ENCODE results near the gene RAB15. TPM values are rescaled to one million over a fixed set of nuclear protein-coding genes. Genes with fewer than 3 reads are reported as not detected.

Gene RAB15
- total RNA-seq (2022; extraction: Qiagen RNA extraction; ENCODE audit: low read depth), result 16.6 to 18.7 TPM (median 17.7 TPM) in 5 replicates

GRCh38 chr14:64971943-64972791 is at the start of gene RAB15:
TSS of gene RAB15 (minus strand) at chr14:64972336. CDS start at chr14:64972076, 260 bp downstream.

GRCh38 chr14:64986648-64987437 is 14.7 kb upstream of the RAB15 start, which contains the start of gene FNTB:
TSS of gene FNTB (plus strand) at chr14:64986895. CDS start at chr14:64986954, 59 bp downstream.

GRCh38 chr14:64942531-64943111 is 29.5 kb downstream of the RAB15 start, which contains the start of gene GPX2:
TSS of gene GPX2 (minus strand) at chr14:64942745. CDS start at chr14:64942726, 19 bp downstream.

GRCh38 chr14:64914237-64915028 is 57.7 kb downstream of the RAB15 start, which contains the start of gene CHURC1:
TSS of gene CHURC1 (plus strand) at chr14:64914455. CDS start at chr14:64914496, 41 bp downstream.

Other genes with a start within 250 kb of the RAB15 start
- gene SPTB, start 92.4 kb downstream of the RAB15 start, total RNA-seq (2022; extraction: Qiagen RNA extraction; ENCODE audit: low read depth), result 0.65 to 1.1 TPM (median 0.96 TPM) in 5 replicates
- gene CHURC1, start 57.9 kb downstream of the RAB15 start, total RNA-seq (2022; extraction: Qiagen RNA extraction; ENCODE audit: low read depth), result 75.8 to 141 TPM (median 89.0 TPM) in 5 replicates
- gene GPX2, start 29.6 kb downstream of the RAB15 start, total RNA-seq (2022; extraction: Qiagen RNA extraction; ENCODE audit: low read depth), result 175 to 318 TPM (median 203 TPM) in 5 replicates
- gene FNTB, start 14.6 kb upstream of the RAB15 start, total RNA-seq (2022; extraction: Qiagen RNA extraction; ENCODE audit: low read depth), result 22.0 to 28.0 TPM (median 22.4 TPM) in 5 replicates
- 54.8 to 71.6 TPM (median 62.3 TPM) in 5 replicates for gene MAX, start 130.2 kb upstream of the RAB15 start, total RNA-seq (2022; extraction: Qiagen RNA extraction; ENCODE audit: low read depth)

Measured in A549 treated with RU486 at 1 μM for 4 hours (cell line).